ENCODE measurements around the gene PQBP1.

GRCh38 chrX:48918643-48919340 is 21.1 kb downstream of the PQBP1 start, which contains the start of gene PIM2:
- TF ChIP-seq, protein P1, sequence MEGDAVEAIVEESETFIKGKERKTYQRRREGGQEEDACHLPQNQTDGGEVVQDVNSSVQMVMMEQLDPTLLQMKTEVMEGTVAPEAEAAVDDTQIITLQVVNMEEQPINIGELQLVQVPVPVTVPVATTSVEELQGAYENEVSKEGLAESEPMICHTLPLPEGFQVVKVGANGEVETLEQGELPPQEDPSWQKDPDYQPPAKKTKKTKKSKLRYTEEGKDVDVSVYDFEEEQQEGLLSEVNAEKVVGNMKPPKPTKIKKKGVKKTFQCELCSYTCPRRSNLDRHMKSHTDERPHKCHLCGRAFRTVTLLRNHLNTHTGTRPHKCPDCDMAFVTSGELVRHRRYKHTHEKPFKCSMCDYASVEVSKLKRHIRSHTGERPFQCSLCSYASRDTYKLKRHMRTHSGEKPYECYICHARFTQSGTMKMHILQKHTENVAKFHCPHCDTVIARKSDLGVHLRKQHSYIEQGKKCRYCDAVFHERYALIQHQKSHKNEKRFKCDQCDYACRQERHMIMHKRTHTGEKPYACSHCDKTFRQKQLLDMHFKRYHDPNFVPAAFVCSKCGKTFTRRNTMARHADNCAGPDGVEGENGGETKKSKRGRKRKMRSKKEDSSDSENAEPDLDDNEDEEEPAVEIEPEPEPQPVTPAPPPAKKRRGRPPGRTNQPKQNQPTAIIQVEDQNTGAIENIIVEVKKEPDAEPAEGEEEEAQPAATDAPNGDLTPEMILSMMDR (IDR thresholded peaks at IDR 0.05; ENCODE audit: insufficient read depth, low read depth, low read length), result no peak
- TF ChIP-seq EZH2 (IDR thresholded peaks at IDR 0.05; ENCODE audit: insufficient read depth, low read length), result no peak

Measured in astrocyte (in vitro differentiated cells and primary cell).